ENCODE data around the gene MTA2.

- no peak for TF ChIP-seq CTCF (IDR thresholded peaks at IDR 0.05)
- no peak for TF ChIP-seq ZFX (IDR thresholded peaks at IDR 0.05; ENCODE audit: borderline replicate concordance)
Observed at GRCh38 chr11:62592989-62593421, 8.7 kb downstream of the MTA2 start.

Measured in 22Rv1 (cell line).